PFSK-1 (cell line): Measurements from ENCODE around the gene INPP5A.

Experiments used
- POLR2AphosphoS5 ChIP-seq: IDR thresholded peaks from 2 replicates; pipeline ENCODE4 v1.6.1; 2012; ENCODE audit warnings: low read depth, mild to moderate bottlenecking, control low read depth, low read length, moderate library complexity
- REST ChIP-seq, 2 experiments: IDR thresholded peaks; 2 replicates each; pipeline versions ENCODE4 v1.6.1 to v1.8.0; 2011 to 2012; ENCODE audit warnings: low read depth in 2 of 2, low read length in 2 of 2, control low read depth in 1 of 2, inconsistent platforms in 1 of 2, mild to moderate bottlenecking in 1 of 2, moderate library complexity in 1 of 2; ENCODE audit not compliant: insufficient read depth in 1 of 2
- SIN3A ChIP-seq: IDR thresholded peaks from 2 replicates; pipeline ENCODE4 v1.6.1; 2012; ENCODE audit warnings: mild to moderate bottlenecking, low read length, moderate library complexity, borderline replicate concordance; ENCODE audit not compliant: insufficient read depth
- TAF1 ChIP-seq: IDR thresholded peaks from 2 replicates; pipeline ENCODE4 v1.6.1; 2012; ENCODE audit warnings: low read length, control low read depth, borderline replicate concordance; ENCODE audit not compliant: insufficient read depth

GRCh38 chr10:132713421-132714095 lies 176.0 kb downstream of the INPP5A start:
- TF ChIP-seq TAF1 (no peak), REST (IDR thresholded peaks at IDR 0.05; ENCODE audit: insufficient read depth in 1 of 2, low read depth in 2 of 2, low read length in 2 of 2) (no peak), SIN3A (no peak), POLR2AphosphoS5 (no peak)
